HG03521 (cell line): ENCODE results near the gene LTK.

Experiments used
- ATAC-seq: cut with Tn5 transposase; IDR thresholded peaks from one replicate; pipeline ENCODE4 v1.9.1; 2021; ENCODE audit warnings: mild to moderate bottlenecking, moderate library complexity; ENCODE audit not compliant: unreplicated experiment

The LTK gene

DNA sequence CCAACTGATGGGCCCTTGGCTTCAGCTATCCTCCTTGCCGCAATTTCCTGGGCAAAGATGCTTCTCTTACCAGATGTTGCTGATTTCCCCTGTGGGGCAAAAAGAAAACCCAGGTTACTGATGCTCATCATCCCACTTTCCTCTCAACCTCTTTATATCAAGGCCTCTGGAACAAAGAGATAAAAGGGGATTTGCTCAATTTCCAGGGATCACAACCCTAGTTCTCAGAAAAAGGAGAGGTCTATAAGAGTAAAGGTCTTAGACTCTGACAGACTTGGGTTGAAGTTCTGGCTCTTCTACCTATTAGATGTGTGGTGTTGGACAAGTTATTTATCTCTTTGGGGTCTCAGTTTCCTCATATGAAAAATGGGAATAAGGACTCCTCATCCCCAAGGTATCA, 21.9 kb upstream of the LTK start:
- ATAC-seq = no peak

DNA sequence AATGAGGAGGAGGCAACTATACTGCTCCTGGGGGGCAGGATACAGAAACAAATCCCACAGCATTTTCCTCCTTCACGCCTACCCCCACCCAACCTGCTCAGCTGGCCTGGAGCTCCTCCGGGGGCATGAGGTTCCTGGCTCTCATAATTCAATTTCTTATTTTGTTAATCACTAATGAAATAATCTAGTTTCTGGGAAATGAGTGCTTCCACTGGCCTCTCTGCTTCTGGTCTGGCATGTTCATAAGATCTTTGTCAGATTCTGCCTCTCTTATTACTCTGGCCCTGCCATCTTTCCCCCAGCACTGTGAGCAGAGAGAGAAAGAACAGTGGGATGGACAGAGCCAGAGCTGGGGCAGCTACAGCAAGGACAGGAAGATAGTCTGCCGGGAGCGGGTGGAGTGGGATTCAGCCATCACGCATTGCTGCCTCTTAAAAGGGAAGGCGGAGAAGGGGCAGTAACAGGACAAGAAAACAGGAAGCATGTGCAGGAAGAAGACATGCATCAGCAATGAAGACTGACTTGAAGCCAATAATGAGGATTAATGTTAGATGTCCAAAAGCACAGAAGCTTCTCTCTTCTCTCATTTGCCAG, 16.8 kb upstream of the LTK start:
- no peak for ATAC-seq

GRCh38 chr15:41523097-41523496, 9.5 kb upstream of the LTK start:
- ATAC-seq = no peak

DNA sequence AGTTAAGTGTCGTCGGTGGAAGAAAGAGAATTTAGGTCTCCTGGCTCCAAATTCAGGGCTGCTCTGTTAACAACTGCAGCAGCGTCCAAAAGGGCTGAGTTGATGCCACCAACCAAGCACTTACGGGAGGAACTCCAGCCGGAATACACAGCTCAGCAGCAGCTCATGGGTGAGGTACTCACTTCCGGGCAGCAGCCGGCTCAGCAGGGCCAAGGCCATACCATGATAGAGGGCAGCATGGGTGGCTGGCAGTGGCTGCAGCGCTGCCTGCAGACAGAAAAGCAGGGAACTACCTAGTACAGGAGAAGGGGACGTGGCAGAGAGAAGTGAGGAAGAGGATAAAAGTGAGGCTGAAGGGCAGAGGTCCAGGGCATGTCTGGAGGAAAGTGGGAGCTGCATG, 8.0 kb upstream of the LTK start:
- no peak for ATAC-seq

GRCh38 chr15:41520636-41521035, 7.0 kb upstream of the LTK start:
- ATAC-seq = no peak

- no peak for ATAC-seq
Observed at GRCh38 chr15:41517895-41518449, 4.3 kb upstream of the LTK start.

- no peak for ATAC-seq
Observed at GRCh38 chr15:41512940-41513505, 604 bp downstream of the LTK start.

DNA sequence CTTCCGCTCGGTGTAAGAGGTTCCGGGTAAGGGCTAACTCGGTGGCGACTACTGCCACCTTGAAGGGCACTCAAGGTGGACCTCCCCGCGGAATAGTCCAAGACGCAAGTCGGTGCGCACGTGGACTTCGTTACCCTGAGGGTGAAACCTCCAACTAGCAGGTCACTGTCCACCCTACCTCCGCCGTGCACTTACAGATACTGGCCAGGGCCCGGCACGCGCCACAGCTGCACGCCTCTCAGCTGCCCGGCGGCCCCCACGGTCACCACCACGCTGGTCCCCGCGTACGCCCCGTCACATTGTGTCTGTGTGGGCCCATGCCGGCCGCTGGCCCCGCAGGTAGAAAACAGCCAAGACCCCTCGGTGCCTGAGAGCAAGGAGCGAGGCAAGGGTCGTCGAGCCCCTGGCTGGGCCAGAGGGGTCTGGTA, 1.1 kb downstream of the LTK start:
- ATAC-seq = no peak

DNA sequence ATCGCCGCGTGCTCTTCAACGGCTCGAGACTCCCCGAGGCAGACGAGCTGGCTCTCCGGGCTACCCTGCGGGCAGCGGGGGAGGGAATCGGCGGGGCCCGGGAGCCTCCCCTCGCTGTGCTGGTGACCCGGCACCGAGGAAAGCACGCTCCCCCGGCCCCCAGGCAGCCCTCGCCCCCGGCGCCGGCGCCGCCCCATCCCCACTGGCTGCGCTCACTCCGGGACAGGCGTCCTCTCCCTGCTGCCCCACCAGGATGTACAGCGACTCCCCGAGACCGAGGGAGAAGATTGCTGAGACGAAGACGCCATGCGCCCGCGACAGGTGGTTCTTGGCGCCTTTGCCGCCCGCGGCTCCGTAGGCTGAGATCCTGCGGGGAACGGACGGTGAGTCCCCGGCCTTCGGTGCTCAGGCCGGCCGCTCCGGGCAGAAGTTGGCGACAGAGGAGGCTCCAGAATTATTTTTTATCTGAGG, 1.7 kb downstream of the LTK start:
- ATAC-seq = no peak

DNA sequence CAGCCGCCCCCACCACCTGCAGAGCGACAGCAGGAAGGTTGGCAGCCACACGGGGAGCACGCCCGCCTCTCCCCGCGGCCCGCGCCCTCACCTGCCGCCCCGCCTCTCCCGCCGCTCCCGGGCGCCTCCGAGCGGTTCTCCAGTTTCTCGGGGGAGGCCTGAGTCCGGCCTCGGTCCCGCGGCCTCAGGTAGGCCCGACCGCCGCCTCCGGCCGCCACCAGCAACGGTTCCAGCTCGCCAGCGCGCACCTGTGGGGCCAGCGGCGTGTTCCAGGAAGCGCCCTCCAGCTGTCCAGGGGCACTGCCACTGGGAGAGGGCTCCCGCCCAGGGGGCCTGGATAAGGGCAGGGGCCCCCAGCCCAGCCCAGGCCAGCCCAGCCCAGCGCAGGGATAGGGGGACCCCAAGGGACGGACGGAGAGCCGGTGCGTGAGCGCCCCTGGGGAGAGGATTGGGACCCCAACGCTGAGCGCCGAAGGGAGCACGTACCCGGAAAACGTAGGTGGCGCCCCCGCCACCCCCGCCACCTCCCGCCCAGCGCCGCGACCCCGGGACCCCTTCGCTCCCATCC, 2.2 kb downstream of the LTK start:
- ATAC-seq = no peak

GRCh38 chr15:41510728-41511127, 2.9 kb downstream of the LTK start:
- no peak for ATAC-seq

DNA sequence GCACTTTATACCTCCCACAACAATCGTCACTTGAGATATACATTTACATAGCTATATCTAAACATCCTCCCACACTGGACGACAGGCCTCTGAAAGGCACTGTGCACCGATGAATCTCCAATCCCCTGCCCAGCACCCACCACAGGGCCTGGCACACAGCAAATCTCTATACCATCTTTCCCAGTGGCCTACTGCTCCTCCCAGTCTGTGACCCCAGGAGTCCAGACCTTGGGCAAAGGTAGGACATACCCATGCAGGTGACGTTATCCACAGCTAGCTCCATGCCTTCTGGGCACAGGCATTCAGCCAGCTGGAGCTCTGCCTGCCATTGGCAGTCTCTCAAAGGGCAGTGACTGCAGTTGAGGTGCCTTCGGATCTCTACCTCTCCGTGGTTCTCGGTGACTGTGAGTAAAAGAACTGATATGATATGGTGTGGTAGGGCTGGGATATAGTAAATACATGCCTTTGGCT, 5.8 kb downstream of the LTK start:
- no peak for ATAC-seq

DNA sequence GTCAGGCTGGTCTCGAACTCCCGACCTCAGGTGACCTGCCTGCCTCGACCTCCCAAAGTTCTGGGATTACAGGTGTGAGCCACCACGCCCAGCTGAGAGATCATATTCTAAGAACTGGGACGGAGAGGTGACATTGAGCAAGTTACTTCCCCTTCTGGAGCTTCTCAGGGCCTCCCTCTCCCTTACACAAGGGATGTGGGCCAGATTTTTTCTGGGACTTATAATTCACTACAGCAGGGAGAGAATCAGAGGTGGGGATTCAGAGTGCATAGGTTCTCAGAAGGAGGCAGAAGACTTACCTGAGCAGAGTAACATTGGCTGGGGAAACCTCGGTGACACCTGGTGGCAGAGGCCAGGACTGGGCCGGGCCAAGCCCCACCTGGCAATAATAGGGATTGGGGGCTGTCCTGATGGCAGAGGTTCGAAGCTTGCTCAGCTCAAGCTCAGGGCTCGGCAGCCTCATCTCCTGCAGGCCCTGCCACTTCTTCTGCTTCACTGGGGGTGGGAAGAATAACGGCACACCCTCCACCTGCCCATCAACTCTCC, 6.8 kb downstream of the LTK start:
- no peak for ATAC-seq

- ATAC-seq = no peak
Observed at GRCh38 chr15:41505776-41506175, 7.9 kb downstream of the LTK start.

- ATAC-seq = no peak
Observed at GRCh38 chr15:41504751-41505492, 8.7 kb downstream of the LTK start.

GRCh38 chr15:41503669-41504010, 10.0 kb downstream of the LTK start:
- ATAC-seq = no peak

DNA sequence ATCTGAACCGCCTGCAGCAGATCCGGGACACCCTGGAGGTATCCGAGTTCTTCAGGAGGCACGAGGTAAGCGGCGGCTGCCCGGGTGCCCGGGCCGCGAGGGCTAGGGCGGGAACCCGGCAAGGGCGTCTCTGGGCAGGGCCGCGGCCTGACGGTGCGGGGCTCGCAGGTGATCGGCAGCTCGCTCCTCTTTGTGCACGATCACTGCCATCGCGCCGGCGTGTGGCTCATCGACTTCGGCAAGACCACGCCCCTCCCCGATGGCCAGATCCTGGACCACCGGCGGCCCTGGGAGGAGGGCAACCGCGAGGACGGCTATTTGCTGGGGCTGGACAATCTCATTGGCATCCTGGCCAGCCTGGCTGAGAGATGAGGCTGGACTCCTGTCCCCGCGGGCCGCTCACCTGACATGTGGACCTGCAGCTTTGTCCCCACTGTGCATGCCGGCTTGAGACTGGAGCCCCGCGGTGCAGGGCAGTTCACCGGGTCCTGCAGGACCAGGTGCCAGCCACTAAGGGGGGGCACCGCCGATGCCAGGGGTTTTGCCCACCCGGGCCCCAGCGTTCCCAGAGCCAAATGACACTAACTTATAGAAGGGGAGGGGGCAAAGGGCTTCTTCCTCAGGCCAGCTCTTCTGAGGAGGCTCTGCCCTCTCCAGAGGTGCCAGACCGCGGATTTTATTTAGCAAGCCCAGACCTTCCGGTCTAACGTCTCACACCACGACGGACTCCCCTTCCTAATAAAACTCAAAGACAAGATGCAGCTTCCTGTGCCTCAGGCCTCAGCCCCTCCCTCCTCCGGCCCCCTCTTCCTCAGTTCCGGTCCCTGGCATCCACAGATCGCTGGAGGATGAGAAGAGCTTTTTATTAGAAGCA, 10.6 kb downstream of the LTK start:
- ATAC-seq = no peak

DNA sequence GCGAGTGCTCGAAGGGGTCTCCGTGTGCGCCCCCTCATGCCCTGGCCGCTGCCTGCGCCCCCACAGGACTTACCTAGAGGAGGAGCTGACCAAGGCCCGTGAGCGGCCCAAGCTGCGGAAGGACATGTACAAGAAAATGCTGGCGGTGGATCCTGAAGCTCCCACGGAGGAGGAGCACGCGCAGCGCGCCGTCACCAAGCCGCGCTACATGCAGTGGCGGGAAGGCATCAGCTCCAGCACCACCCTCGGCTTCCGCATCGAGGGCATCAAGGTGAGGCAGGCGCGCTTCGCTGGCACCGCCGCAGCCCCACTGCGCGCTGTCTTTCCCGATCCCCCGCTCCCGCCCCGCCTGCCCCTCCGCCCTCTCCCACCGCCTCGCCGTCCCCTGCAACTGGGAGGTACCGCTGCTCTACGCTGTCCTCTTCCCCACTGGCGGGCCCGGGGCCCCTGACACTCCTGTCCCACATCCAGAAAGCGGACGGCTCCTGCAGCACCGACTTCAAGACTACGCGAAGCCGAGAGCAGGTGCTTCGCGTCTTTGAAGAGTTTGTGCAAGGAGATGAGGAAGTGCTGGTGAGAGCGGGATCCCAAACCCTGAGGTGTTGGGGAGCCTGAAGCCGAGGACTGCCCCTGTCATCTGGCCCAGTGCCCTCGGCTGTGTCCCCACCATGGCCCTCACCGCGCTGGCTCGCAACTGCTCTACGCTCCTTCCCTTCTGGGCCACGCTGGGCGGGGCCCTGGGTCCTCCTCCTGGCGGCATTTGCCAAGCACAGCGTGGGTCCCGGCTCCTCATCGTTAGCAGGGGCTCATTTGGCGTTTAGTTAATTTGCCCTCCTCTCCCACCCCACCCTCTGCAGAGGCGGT, 11.5 kb downstream of the LTK start:
- ATAC-seq = no peak

GRCh38 chr15:41501191-41501917, 12.3 kb downstream of the LTK start:
- no peak for ATAC-seq
